DND-41 (cell line): ENCODE data around the gene PTPRN2.

Source experiments
- CTCF ChIP-seq: IDR thresholded peaks from 2 replicates; pipeline ENCODE4 v1.5.1; 2012; ENCODE audit warnings: borderline replicate concordance, low read length, moderate library complexity, mild to moderate bottlenecking; ENCODE audit not compliant: poor library complexity, severe bottlenecking; ENCODE audit errors: extremely low read depth
- EZH2 ChIP-seq: IDR thresholded peaks from 3 replicates; pipeline ENCODE4 v1.6.1; 2012; ENCODE audit warnings: borderline replicate concordance, low read depth, mild to moderate bottlenecking, moderate library complexity, low read length, inconsistent platforms; ENCODE audit not compliant: severe bottlenecking

- TF ChIP-seq EZH2 (no peak), CTCF (no peak)
These were observed 937.4 kb downstream of the PTPRN2 start for GRCh38 chr7:157650131-157650631.
